GM12801 (cell line): ENCODE measurements around the gene SNX17.

ENCODE experiments used
- TF ChIP-seq, protein P1 (sequence below): IDR thresholded peaks from one replicate; pipeline ENCODE4 v1.5.1; 2011; ENCODE audit warnings: control low read depth; ENCODE audit not compliant: insufficient read length; ENCODE audit errors: extremely low read depth

SNX17 gene

DNA sequence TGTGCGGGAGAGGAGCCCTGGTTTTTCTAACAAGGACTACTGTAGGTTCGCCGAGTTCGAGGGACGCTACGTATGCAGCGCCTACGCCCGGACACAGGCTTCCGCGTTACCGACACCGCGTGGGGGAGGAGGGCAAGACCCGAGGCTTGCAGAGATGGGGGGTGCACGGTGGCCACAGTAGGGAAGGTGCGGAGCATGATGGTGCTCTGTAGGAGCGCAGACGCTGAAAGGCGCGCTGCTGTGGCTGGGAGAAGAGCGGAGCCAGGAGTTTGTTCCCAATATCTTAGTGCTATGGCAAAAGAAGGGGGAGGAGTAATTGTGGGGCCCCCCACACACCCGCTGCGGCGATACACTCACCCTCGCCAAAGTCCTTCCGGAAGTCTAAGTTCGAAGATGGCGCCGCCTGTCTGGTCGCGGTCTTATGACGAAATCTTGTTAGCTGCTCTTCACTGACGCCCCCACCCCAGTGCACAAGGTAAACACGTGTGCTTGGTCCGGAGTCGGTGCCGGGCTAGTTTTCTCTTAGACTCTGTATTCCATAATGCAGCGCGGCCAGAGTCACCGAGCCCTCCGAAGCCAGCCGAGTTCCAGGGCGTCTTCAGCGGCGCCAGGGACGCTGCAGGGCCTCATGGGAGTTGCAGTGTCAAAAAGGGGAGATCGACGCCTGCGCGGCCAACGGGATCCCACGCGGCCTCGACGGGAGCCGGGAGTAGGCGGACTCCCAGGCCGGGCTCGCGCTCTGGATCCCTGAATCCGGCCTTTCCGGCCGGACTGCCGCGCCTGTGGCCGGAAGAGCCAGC, 13.8 kb upstream of the SNX17 start, which contains the start of gene GTF3C2:
Gene GTF3C2 (minus strand): TSS at position 383 of the 800 bp plus-strand sequence. CDS start 13,210 bp downstream, outside the sequence.
- TF ChIP-seq, protein P1, sequence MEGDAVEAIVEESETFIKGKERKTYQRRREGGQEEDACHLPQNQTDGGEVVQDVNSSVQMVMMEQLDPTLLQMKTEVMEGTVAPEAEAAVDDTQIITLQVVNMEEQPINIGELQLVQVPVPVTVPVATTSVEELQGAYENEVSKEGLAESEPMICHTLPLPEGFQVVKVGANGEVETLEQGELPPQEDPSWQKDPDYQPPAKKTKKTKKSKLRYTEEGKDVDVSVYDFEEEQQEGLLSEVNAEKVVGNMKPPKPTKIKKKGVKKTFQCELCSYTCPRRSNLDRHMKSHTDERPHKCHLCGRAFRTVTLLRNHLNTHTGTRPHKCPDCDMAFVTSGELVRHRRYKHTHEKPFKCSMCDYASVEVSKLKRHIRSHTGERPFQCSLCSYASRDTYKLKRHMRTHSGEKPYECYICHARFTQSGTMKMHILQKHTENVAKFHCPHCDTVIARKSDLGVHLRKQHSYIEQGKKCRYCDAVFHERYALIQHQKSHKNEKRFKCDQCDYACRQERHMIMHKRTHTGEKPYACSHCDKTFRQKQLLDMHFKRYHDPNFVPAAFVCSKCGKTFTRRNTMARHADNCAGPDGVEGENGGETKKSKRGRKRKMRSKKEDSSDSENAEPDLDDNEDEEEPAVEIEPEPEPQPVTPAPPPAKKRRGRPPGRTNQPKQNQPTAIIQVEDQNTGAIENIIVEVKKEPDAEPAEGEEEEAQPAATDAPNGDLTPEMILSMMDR = no peak

- TF ChIP-seq, protein P1 = no peak
These were observed 7.6 kb upstream of the SNX17 start for GRCh38 chr2:27362678-27363420.

GRCh38 chr2:27363933-27364332, 6.5 kb upstream of the SNX17 start:
- TF ChIP-seq, protein P1 = no peak

DNA sequence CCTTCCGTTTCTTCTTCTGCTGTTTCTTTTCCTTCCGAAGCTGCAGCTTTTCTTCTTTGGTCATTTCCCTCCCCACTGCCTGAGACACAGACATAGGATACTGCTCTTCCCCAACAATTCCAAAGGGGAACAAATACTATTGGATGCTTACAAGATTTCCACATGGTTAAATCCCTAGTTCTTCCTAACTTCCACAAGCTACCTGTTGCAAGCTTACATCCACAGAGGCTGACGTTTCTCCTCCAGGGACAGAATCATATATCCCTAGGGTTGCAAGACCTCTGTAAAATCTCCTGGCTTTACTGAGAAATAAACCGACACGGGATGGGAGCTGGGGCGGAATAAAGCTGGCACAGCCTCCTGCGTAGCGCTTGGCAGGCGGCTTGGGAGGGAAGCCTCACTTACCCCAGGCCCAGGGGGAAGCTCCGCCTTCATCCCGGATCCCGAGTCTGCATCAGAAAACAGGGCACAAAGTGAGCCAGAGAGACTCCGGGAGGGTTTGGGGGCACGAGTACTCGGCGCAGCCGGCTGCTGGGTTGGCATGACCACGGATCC, 868 bp upstream of the SNX17 start:
- TF ChIP-seq, protein P1 = no peak

- TF ChIP-seq, protein P1 = no peak
These were observed 602 bp downstream of the SNX17 start for GRCh38 chr2:27370816-27371620.

DNA sequence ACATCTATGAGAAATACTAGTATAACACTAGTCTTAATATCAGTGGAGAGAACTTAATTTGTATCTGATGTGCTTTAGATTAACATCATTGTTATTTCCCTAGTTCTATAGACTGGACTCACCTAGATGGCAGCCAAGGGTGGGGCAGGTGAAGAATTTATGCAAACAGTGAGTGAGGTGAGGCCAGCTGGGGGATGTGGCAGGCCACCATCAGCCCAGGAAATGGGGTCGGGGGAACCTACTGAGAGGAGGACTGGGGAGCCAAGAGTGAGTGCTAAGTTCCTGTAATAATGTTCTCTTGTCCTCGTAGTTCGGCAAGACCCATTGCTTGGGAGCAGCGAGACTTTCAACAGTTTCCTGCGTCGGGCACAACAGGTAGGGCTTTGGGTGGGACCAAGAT, 2.5 kb downstream of the SNX17 start:
- TF ChIP-seq, protein P1 = no peak
